ENCODE data around the gene TNKS1BP1.
"Not testable (repeated sequence)": the region's sequence is repeated elsewhere in the genome, so short reads cannot be mapped to it uniquely, and the experiment has no call there.

TNKS1BP1 gene

GRCh38 chr11:57309106-57310059, 15.4 kb downstream of the TNKS1BP1 start:
- DNase-seq (ENCODE audit: low read depth), result no peak

DNA sequence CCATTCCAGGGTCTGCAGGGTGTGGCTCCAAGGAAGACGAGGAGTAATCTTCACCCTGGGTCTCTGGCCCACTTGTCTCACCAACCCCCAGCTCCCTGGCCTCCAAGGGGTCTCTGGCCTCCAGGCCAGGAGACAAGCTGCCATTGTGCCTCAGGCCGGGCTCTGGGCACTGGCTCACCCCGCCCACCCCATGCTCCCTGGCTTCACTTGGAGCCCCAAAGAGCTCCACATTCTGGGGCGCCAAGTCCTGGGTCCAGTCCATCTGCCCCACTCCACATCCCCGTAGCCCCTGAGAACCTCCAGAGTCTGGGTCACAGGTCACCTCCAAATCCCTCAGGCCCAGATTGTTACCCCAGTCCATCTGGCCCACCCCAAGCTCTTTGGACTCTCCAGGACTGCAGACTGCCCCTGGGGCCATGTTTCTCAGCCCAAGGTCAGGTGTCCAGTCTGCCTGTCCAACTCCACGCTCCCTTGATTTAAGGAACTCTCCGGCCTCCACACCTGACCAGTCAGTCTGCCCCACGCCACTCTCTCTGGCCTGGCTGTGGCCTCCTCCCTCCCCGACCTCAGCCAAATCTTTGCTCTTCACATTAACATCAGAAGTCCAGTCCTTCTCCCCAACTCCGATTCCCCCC, 16.2 kb downstream of the TNKS1BP1 start:
- DNase-seq (ENCODE audit: low read depth), result no peak

DNA sequence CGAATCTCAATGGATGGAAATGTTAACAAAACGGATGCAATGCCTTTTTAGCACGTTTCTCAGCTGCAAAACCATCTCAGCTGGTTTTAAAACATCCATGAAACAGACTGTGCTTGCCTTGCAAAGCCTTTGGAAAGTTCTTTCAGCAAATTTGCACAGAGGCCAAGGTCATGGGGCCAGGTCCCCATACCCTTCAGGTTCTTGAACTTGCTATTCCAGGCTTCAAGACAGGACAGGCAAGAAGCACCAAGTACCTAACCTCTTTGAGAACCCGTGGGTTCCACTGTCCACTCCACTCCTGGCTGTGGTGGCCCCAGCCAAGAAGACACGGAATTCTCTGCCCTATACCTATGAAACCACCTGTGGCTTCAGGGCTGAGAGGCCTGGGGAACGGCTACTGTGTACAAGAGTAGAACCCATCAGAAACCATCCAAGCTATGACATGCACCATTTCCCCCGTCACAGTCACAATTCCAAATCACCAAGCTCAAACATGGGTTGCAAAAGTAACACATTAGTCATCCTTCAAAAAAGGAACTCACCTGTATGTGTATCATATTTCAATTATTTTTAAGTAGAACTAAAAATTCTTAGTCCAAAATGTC, 17.0 kb downstream of the TNKS1BP1 start:
- no peak for DNase-seq (ENCODE audit: low read depth)

GRCh38 chr11:57306940-57307565, 17.7 kb downstream of the TNKS1BP1 start:
- no peak for DNase-seq (ENCODE audit: low read depth)

GRCh38 chr11:57306161-57306876, 18.4 kb downstream of the TNKS1BP1 start:
- no peak for DNase-seq (ENCODE audit: low read depth)

DNA sequence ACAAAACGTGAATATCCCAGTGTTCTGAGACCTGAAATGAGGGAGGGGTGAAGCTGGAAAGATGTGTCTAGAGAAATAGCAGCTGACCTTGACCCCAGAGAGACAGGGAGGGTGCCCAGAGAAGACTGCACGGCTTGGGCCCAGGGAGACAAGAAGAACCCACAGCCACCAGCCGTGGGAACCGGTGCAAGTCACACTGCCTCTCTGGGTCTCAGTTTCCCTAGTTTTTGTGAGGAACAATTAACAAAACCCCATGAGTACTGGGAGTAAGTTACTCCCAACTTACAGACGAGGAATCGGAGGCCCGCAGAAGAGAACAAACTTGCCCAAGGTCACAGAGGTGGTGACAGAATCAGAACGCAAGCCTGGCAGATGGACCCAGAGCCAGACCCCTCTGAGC, 19.2 kb downstream of the TNKS1BP1 start:
- DNase-seq (ENCODE audit: low read depth), result no peak

DNA sequence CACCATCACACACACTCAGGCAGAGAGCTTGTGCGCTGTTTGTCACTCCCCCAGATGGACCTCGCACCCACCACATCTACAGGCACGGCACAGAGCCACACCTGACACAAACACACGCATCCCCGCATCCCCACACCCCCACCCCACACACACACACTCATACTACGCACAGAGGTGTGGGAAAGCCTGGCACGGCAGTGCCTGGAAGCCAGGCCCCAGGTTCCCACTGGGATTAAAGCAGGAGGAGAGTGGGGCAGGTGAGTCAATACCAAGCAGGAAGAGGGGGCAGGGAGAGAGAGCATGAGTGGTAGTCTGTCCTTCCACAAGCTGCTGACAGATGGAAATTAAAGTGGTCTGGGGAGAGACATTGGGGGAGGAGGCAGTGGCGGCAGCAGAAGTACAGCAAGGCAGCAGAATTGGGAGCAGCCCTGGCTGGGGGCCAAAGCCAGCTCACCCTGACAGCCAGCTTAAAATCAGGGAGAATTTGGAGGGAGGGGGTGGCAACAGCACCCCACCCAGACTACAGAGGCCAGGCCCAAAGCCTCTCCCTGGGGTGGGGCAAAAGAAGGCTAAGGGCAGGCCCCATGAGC, 20.7 kb downstream of the TNKS1BP1 start:
- DNase-seq (ENCODE audit: low read depth), result no peak

- no peak for DNase-seq (ENCODE audit: low read depth)
Measured at GRCh38 chr11:57303280-57303989, 21.3 kb downstream of the TNKS1BP1 start.

- DNase-seq (ENCODE audit: low read depth), result no peak
Measured at GRCh38 chr11:57302489-57302888, 22.3 kb downstream of the TNKS1BP1 start.

DNA sequence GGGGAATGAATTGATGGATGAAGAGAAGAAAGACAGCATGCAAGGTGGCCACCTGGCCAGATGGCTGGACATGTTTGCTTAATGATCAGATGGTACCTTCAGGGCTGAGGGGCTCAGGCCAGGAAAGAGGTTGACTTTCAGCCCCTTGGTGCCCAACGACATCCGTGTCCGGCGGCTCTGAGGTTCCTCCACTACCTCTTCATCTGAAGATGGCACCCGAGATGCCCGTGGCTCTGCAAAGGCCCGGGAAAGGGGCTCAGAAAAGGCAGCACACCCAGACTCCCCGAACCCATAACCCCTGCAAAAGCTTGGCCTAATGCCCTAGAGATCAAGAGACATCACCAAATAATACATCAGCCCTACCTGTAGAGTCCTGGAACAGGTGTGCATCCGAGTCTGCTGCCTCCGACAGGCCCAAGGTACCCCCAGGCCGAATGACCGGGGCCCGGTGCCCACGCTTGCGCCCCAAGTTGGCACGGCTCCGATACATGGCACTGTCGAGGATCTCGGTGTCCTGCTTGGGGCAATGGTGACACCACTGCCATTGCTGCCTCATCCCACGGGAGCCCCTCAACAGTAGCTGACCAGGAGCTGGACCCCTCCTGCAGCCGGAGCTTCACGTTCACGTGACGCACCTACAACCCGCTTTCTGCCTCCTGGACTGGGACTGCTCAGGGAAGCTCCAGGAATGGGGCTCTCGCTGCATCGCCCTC, 22.9 kb downstream of the TNKS1BP1 start:
- no peak for DNase-seq (ENCODE audit: low read depth)

GRCh38 chr11:57300785-57301184, 24.0 kb downstream of the TNKS1BP1 start:
- no peak for DNase-seq (ENCODE audit: low read depth)

DNA sequence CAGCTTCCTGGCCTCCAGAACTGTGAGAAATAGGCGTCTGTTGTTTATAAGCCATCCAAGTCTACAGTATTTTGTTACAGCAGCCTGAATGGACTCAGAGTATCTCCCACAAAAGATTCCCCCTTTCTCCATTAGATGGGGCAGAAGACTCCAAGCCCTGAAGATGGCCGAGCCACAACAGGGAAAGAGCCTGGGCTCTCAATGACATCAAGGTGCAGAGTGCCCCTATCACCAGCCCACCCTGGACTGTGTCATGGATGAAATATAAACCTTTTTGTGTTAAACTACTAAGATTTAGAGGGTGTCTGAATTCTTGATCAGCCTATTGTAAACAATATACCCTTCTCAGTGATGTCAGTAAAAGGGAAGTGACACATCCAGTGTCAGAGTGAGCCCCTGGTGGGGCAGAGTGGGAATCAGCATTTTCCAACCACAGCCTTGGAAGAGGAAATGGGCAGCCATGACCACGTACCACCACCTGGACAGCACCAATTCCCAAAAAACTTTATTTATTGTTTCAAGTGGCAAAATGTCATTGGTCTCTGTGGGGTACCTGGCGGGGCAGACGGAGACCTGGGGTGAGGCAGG, 25.5 kb downstream of the TNKS1BP1 start:
- DNase-seq (ENCODE audit: low read depth), result no peak

- no peak for DNase-seq (ENCODE audit: low read depth)
Measured at GRCh38 chr11:57297221-57297620, 27.5 kb downstream of the TNKS1BP1 start.

DNA sequence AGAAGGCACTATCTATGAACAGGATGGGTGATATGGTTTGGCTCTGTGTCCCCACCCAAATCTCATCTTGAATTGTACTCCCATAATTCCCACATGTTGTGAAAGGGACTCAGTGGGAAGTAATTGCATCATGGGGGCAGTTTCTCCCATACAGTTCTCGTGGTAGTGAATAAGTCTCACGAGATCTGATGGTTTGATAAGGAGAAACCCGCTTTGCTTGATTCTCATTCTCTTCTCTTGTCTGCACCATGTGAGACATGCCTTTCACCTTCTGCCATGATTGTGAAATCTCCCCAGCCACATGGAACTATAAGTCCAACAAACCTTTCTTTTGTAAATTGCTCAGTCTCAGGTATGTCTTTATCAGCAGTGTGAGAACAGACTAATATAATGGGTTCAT, 28.5 kb downstream of the TNKS1BP1 start:
- not testable (repeated sequence) for DNase-seq (ENCODE audit: low read depth)

DNA sequence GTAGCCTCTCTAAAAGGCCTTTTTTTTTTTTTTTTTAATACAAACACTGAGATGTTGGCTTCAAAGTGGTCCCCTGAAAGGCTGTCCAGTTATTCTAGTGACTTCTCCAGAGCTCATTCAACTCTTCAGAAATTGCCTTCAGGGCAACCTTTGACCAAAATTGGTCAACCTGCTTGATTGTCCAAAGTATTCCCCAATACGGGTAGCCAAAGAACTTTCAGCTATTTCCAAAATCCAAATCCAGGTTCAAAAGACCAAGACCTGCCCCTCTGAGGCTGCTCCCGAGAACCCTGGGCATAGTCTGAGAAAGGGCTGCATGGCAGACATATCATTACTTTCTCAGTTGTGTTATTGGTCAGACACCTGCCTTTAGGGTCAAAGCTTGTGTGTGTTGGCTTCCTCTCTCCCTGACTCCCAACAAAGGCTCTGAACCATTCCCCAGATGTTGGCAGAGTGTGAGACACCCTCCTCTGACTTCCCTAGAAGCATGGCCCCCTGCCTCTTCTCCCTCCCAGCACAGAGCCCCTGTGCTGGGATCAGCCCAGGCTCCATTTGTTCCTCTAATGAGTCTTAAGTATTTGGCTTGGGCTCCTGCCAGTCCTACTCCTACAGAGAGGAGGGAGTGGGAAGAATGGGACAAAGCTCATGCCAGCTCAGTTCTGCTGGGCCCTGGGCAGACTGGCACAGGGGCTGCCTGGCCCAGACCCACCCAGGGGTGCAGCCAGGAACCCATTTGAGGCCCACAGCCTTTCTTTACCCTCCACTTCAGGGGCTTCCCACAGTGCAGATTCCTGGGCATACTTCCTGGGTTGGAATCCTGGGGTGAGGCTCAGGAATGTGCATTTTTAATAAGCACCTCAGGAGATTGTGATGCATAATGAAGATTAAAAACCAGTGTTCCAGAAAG, 30.3 kb downstream of the TNKS1BP1 start:
- DNase-seq (ENCODE audit: low read depth), result no peak

DNA sequence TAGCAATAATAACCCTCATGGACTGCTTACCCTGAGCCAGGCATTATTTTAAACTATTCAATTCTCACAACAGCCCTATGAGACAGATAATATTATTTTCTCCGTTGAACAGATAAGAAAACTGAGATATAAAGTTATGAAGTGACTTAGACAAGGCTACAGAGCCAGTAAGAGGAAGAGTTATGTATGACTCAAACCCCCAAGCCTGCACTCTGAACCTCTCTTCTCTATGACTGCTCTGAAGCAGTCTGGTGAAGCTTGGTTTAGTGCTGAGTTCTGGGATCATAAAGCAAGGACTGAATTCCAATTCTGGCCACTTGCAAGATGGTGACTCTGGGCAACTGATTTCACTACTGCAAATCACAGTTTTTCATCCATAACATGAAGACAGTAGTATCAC, 34.5 kb downstream of the TNKS1BP1 start:
- DNase-seq (ENCODE audit: low read depth), result no peak

DNA sequence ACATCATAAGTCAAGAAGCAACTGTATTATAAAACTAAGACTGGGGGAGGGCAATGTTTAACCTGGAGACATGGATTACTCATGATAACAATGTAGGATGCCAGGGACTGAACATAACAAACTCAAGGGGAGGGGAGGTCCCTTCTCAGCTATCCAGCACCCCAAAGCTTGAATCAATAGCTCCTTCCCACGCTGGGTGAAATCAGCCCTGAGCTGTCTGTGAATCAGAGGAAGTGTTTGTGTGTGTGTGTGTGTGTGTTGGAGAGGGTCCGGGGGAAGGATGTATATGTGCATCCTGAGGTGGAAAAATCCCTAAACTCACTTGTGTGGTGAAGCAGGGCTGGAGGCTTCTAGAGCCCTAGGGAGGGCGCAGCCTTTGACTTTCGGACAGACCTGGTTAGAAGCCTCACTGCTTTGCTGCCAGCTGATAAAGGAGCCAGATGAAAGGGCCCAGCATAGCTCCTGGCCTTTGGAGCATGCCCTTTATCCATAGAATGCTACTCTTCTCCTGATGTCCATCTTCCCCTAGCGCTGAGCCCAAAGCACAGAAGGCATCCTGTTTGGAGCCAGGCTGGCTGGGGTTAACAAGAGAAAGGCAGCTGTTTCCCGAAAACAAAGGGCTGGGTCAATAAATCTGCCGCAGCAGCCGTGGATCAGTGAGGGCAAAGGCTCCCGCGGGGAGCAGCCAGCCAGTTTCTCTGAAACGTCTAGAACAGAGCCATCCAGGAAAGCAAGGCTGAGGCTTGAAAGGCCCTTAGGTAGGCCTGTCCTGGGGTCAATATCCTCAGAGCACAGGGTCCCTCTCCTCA, 35.8 kb downstream of the TNKS1BP1 start:
- no peak for DNase-seq (ENCODE audit: low read depth)

DNA sequence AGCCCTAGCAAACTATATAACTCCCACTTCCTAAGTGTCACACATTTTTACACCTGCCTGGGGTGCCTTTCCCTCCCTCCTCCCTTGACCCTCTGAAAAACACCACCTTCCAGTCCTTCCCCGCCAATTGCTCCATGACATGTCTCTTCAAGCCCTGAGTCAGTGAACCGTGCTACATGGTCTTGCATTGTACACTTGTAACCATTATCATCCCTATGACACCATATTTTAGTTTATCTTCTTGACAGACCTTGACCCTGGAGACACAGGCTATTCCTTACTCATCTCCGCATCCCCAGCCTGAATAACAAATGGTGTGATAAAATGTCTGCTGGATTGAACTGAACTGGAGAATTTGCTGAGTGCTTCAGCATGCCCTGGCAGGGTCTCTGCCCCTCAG, 36.9 kb downstream of the TNKS1BP1 start:
- DNase-seq (ENCODE audit: low read depth), result no peak

Measured in activated T-helper 9 cell treated with anti-CD3 and anti-CD28 coated beads, Interleukin-2, amount 50 U/mL, for 16 hours (primary cell).